Heart left ventricle (tissue), 13 donors: ENCODE results near the gene MTARC2.

Source experiments
- POLR2A ChIP-seq, 2 donors: fragments of 450-650 bp; IDR thresholded peaks; one replicate each; pipeline ENCODE4 v1.6.1; 2017; ENCODE audit warnings: antibody characterized with exemption in 2 of 2, mild to moderate bottlenecking in 2 of 2, moderate library complexity in 2 of 2
- TF ChIP-seq, protein P1 (sequence below), 12 donors: fragments of 200-600 bp; sonication (generic) in 4 of 12; IDR thresholded peaks; one replicate each; pipeline versions ENCODE4 v1.5.0 to v1.8.0; 2018 to 2022; ENCODE audit warnings: antibody characterized with exemption in 12 of 12, mild to moderate bottlenecking in 5 of 12
- donor health status: ischemic (EF 13 %, LVEDD 7.1; RV severe dilation, severe dysfunction).
- donor health status: DM: no; HTN: yes; CAD: no.
- donor health status: DM: no; HTN: no; CAD: no.
- donor health status: ischemic (EF 25% LVEDD 6.9; RV normal size, moderate dysfunction).
- donor health status: ischemic (EF 25% LVEDD 5.7; RV mildly dilated, moderate dysfunction).
- donor health status: ischemic (EF 35%, LVEDD 5.7; RV mildly dilated, moderate dysfunction).
- donor health status: nonischemic (EF 11% LVEDD 7.7; RV severe dilation, severe dysfunction).
- donor health status: DM: yes; HTN: yes; CAD: no.
- donor health status: PGD.
- donor health status: ischemic (EF 29% LVEDD 5.4; RV normal size, mild dysfunction).
- donor health status: nonischemic (EF 23%, LVEDD 6.1; RV moderate dilation, normal function).

DNA sequence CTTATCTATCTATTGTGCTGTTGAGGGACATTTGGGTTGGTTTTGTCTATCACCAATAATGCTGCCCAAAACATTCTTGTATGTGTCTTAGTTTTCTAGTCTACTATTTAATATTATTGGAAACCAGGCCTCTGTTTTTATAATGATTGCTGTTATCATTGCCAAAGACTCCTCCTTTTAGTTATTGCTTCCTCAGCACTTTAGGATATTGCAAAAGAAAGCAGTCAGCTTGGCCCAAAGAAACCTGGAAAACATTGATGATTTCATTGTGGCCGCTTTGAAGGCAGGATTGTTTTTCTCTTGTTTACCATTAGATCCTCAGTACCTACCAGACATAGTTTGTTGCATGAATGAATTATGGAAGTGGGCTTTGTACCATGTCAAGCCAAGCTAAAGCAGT lies 20.6 kb upstream of the MTARC2 start:
- TF ChIP-seq, protein P1, sequence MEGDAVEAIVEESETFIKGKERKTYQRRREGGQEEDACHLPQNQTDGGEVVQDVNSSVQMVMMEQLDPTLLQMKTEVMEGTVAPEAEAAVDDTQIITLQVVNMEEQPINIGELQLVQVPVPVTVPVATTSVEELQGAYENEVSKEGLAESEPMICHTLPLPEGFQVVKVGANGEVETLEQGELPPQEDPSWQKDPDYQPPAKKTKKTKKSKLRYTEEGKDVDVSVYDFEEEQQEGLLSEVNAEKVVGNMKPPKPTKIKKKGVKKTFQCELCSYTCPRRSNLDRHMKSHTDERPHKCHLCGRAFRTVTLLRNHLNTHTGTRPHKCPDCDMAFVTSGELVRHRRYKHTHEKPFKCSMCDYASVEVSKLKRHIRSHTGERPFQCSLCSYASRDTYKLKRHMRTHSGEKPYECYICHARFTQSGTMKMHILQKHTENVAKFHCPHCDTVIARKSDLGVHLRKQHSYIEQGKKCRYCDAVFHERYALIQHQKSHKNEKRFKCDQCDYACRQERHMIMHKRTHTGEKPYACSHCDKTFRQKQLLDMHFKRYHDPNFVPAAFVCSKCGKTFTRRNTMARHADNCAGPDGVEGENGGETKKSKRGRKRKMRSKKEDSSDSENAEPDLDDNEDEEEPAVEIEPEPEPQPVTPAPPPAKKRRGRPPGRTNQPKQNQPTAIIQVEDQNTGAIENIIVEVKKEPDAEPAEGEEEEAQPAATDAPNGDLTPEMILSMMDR (IDR thresholded peaks at IDR 0.05) = no peak
- no peak for TF ChIP-seq POLR2A (IDR thresholded peaks at IDR 0.05)
